SK-N-SH (cell line): ENCODE data around the gene CYP2J2. TPM values are rescaled to one million over a fixed set of nuclear protein-coding genes. Genes with fewer than 3 reads are reported as not detected.
"Not testable (repeated sequence)": the region's sequence is repeated elsewhere in the genome, so short reads cannot be mapped to it uniquely, and the experiment has no call there.

Source experiments
- CTCF ChIA-PET: fragments of 300-600, 350-600 bp; formaldehyde crosslinking; extraction: SDS; loops from one replicate; lab custom pipeline; 2021; lab: Yijun Ruan, JAX
- POLR2A ChIA-PET: fragments of 350-600 bp; sonication (Branson Sonifier 250); formaldehyde crosslinking; extraction: SDS; loops from one replicate; lab custom pipeline; 2020; ENCODE audit warnings: antibody characterized with exemption, inconsistent platforms; lab: Yijun Ruan, JAX
- DNase-seq: peaks from one replicate; pipeline ENCODE4 v3.0.0; 2012
- H2AFZ ChIP-seq: fragments of 200-600 bp; sonication (generic); 2 replicates; pipeline ENCODE4 v1.8.1; 2016; ENCODE audit warnings: antibody characterized with exemption, mild to moderate bottlenecking, low read depth
- H3F3A ChIP-seq: fragments of 200-600 bp; sonication (generic); replicated peaks from 2 replicates; pipeline ENCODE3; 2016; ENCODE audit warnings: antibody characterized with exemption, mild to moderate bottlenecking; ENCODE audit not compliant: insufficient read depth
- H3K27ac ChIP-seq, 2 experiments: fragments of 200-500 bp in 1 of 2; fragments of 200-600 bp in 1 of 2; sonication (Bioruptor generic) in 1 of 2; sonication (generic), shearing (Covaris generic) in 1 of 2; 2 replicates each; pipeline versions ENCODE4 v1.5.1 to v1.6.1; 2014 to 2016; ENCODE audit warnings: low read depth in 2 of 2, inconsistent platforms in 1 of 2, low read length in 1 of 2, mild to moderate bottlenecking in 1 of 2, mixed read lengths in 1 of 2
- H3K27me3 ChIP-seq: fragments of 200-600 bp; sonication (generic), shearing (Covaris generic); 2 replicates; pipeline ENCODE4 v1.6.1; 2016; ENCODE audit warnings: mixed run types; ENCODE audit not compliant: insufficient read depth
- H3K36me3 ChIP-seq, 2 experiments: fragments of 200-500 bp in 1 of 2; fragments of 200-600 bp in 1 of 2; sonication (Bioruptor generic) in 1 of 2; sonication (generic) in 1 of 2; replicated peaks in 1 of 2; 2 replicates each; pipeline versions ENCODE3 to v1.5.1; 2014 to 2016; ENCODE audit warnings: low read length in 1 of 2, mild to moderate bottlenecking in 1 of 2; ENCODE audit not compliant: insufficient read depth in 2 of 2, control insufficient read depth in 1 of 2
- H3K4me1 ChIP-seq, 2 experiments: fragments of 200-500 bp in 1 of 2; fragments of 200-600 bp in 1 of 2; sonication (Bioruptor generic) in 1 of 2; sonication (generic), shearing (Covaris generic) in 1 of 2; 2 replicates each; pipeline versions ENCODE4 v1.5.1 to v1.6.1; 2014 to 2016; ENCODE audit warnings: low read depth in 1 of 2, low read length in 1 of 2, mixed run types in 1 of 2; ENCODE audit not compliant: insufficient read depth in 2 of 2, control insufficient read depth in 1 of 2
- H3K4me2 ChIP-seq: fragments of 200-600 bp; sonication (generic), shearing (Covaris generic); 2 replicates; pipeline ENCODE4 v1.6.1; 2017; ENCODE audit warnings: mixed run types
- H3K4me3 ChIP-seq, 2 experiments: fragments of 200-500 bp in 1 of 2; fragments of 200-600 bp in 1 of 2; sonication (Bioruptor generic) in 1 of 2; sonication (generic), shearing (Covaris generic) in 1 of 2; 2 replicates each; pipeline versions ENCODE4 v1.5.1 to v1.8.1; 2014 to 2016; ENCODE audit warnings: low read depth in 2 of 2, inconsistent platforms in 1 of 2, low read length in 1 of 2, mild to moderate bottlenecking in 1 of 2, mixed read lengths in 1 of 2, moderate library complexity in 1 of 2
- H3K79me2 ChIP-seq: fragments of 200-600 bp; sonication (generic); 2 replicates; pipeline ENCODE4 v1.8.1; 2017; ENCODE audit warnings: mild to moderate bottlenecking; ENCODE audit not compliant: insufficient read depth
- H3K9ac ChIP-seq: fragments of 200-600 bp; sonication (generic); 2 replicates; pipeline ENCODE4 v1.6.1; 2017; ENCODE audit warnings: mixed run types
- H3K9me2 ChIP-seq: fragments of 200-600 bp; sonication (generic); 2 replicates; pipeline ENCODE4 v1.6.1; 2017; ENCODE audit warnings: mixed run types
- H3K9me3 ChIP-seq: fragments of 200-600 bp; sonication (generic); 2 replicates; pipeline ENCODE4 v1.6.1; 2017; ENCODE audit warnings: mixed run types, mild to moderate bottlenecking, moderate library complexity
- H4K20me1 ChIP-seq: fragments of 200-600 bp; sonication (generic); 2 replicates; pipeline ENCODE4 v1.6.1; 2017; ENCODE audit warnings: mild to moderate bottlenecking, mixed run types; ENCODE audit not compliant: insufficient read depth
- CHD2 ChIP-seq: fragments of 150-350 bp; IDR thresholded peaks from 2 replicates; pipeline ENCODE4 v1.6.1; 2018; ENCODE audit warnings: low read length; ENCODE audit not compliant: partially characterized antibody
- ELF1 ChIP-seq: IDR thresholded peaks from 2 replicates; pipeline ENCODE4 v1.4.0; 2012
- GABPA ChIP-seq: IDR thresholded peaks from 2 replicates; pipeline ENCODE4 v1.4.0; 2012; ENCODE audit warnings: low read depth, mild to moderate bottlenecking
- MAX ChIP-seq: IDR thresholded peaks from 2 replicates; pipeline ENCODE4 v1.4.0; 2012; ENCODE audit warnings: low read depth
- MEF2A ChIP-seq: IDR thresholded peaks from 2 replicates; pipeline ENCODE4 v1.4.0; 2012; ENCODE audit warnings: low read depth, borderline replicate concordance
- NRF1 ChIP-seq: IDR thresholded peaks from 2 replicates; pipeline ENCODE4 v1.6.1; 2012; ENCODE audit warnings: low read depth, mild to moderate bottlenecking, low read length
- POLR2AphosphoS5 ChIP-seq: IDR thresholded peaks from 2 replicates; pipeline ENCODE4 v1.6.1; 2012; ENCODE audit warnings: low read depth, low read length
- SIN3A ChIP-seq: IDR thresholded peaks from 2 replicates; pipeline ENCODE4 v1.6.1; 2012; ENCODE audit warnings: low read depth, mild to moderate bottlenecking, low read length, moderate library complexity, borderline replicate concordance
- SMC3 ChIP-seq: IDR thresholded peaks from 2 replicates; pipeline ENCODE4 v1.6.1; 2012; ENCODE audit warnings: low read depth, low read length, improper control_type of control experiment
- WGBS: methylation state at CpG from one replicate; pipeline ENCODE4 v1.1.6; 2017; ENCODE audit warnings: low lambda C conversion rate; 5-methylcytosine and 5-hydroxymethylcytosine counted together
- polyA plus RNA-seq, 3 experiments: library from polyadenylated mRNA; depleted of rRNA; stranded (reverse); fragments of >200 nt; gene quantifications; 2 replicates each; pipeline ENCODE4 v1.2.3, GENCODE V29; 2012
- TF ChIP-seq, protein P1 (sequence below): IDR thresholded peaks from 2 replicates; pipeline ENCODE4 v1.4.0; 2012; ENCODE audit warnings: low read depth, borderline replicate concordance
- TF ChIP-seq, protein P2 (sequence below): IDR thresholded peaks from 2 replicates; pipeline ENCODE4 v1.6.1; 2012; ENCODE audit warnings: mild to moderate bottlenecking, low read depth, low read length, moderate library complexity

Gene CYP2J2
- polyA plus RNA-seq, 1 of the 3 experiments (the other 2 are of a cell fraction) = 1.2 TPM

DNA sequence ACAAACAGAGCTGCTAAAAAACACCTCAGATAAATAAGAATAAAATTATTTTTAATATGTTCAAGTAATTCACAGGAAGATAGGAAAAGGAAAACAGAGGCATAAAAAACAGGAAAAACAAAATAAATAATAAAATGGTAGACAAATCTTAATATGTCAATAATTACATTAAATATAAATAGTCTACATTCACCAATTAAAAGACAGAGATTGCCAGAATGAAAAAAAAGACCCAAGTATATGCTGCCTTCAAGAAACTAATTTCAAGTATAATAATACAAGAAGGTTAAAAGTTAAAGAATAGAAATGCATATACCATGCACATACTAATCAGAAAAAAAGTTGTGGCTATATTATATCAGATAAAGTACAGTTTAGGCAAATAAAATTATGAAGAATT, 1.9 kb downstream of the CYP2J2 start:
- Histone ChIP-seq H3K36me3 (no peaks in the 10 kb centered on the region), H3K79me2 (no peaks in the 10 kb centered on the region), H3K27me3 (0 out of 2 replicates have a peak, but pooled peaks cover 6% of the 10 kb centered on the region), H3K4me2 (no peak overlapping the region), H3K4me3 (no peak overlapping the region), H4K20me1 (no peaks in the 10 kb centered on the region), H3K4me1 (peaks cover 0 to 2% of the 10 kb centered on the region in 2 experiments; a peak in 1 of 4 replicates), H3K9me2 (no peaks in the 10 kb centered on the region), H2AFZ (no peak overlapping the region), H3K27ac (no peak overlapping the region), H3K9me3 (peaks cover 9% of the 10 kb centered on the region; the same call in 1 of the 2 replicates), H3K9ac (no peak overlapping the region), H3F3A (no peaks in the 10 kb centered on the region)
- DNase-seq = no peak
- TF ChIP-seq CHD2 (no peak), MAX (no peak), SMC3 (no peak), MEF2A (no peak)
- TF ChIP-seq, protein P1, sequence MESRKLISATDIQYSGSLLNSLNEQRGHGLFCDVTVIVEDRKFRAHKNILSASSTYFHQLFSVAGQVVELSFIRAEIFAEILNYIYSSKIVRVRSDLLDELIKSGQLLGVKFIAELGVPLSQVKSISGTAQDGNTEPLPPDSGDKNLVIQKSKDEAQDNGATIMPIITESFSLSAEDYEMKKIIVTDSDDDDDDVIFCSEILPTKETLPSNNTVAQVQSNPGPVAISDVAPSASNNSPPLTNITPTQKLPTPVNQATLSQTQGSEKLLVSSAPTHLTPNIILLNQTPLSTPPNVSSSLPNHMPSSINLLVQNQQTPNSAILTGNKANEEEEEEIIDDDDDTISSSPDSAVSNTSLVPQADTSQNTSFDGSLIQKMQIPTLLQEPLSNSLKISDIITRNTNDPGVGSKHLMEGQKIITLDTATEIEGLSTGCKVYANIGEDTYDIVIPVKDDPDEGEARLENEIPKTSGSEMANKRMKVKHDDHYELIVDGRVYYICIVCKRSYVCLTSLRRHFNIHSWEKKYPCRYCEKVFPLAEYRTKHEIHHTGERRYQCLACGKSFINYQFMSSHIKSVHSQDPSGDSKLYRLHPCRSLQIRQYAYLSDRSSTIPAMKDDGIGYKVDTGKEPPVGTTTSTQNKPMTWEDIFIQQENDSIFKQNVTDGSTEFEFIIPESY = no peak
- ChIA-PET CTCF (interaction anchor here (2.9 kb wide), 1 partner anchor 23 kb away, joined by 9 read pairs; no protein-coding TSS in a partner anchor), POLR2A (no interaction called here)

- H3K9ac ChIP-seq = not testable (repeated sequence)
Measured at GRCh38 chr1:59921258-59921899, 5.2 kb downstream of the CYP2J2 start.

DNA sequence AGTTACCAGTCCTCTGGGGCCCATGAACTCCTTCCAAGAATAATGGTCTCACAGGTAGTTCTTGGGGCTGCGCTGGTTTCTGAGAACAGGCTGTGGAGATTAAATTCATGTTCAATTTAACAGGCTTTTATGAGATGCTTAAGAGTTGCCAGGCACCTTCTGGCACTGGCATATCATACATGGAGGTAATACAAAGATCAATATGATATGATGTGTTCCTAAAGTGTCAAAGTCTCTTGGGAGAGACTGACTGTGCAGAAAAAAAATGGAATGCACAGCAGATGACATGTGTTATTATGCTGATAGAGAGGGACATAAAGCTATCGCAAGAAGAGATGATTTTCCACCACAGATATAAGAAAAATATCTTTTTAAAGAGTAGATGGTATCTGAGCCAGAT, 6.8 kb downstream of the CYP2J2 start:
- WGBS = 58% methylated on average over 2 of the region's 2 CpGs
- CTCF ChIA-PET = interaction anchor here (0.8 kb wide), 1 partner anchor 27 kb away, joined by 3 read pairs; no protein-coding TSS in a partner anchor
- no peak overlapping the region for H3K27ac ChIP-seq

More at GRCh38 chr1:59921258-59921899, 5.2 kb downstream of the CYP2J2 start:
- CTCF ChIA-PET = interaction anchor here (2.0 kb wide), 1 partner anchor 11 kb away, joined by 5 read pairs; no protein-coding TSS in a partner anchor
- H4K20me1 ChIP-seq, H3K79me2 ChIP-seq, H3K9me3 ChIP-seq, DNase-seq, H3K27me3 ChIP-seq, H3K4me1 ChIP-seq, H3K27ac ChIP-seq, H3K9me2 ChIP-seq, H3K4me2 ChIP-seq, H2AFZ ChIP-seq, H3K36me3 ChIP-seq, H3K4me3 ChIP-seq, POLR2A ChIA-PET, H3F3A ChIP-seq: not testable (repeated sequence)
- 69% methylated on average over 6 of the region's 6 CpGs for WGBS

More for the DNA sequence above, 6.8 kb downstream of the CYP2J2 start:
- no peak overlapping the region for H2AFZ ChIP-seq
- no peak overlapping the region for H3K9ac ChIP-seq
- no peaks in the 10 kb centered on the region for H4K20me1 ChIP-seq
- H3K9me3 ChIP-seq = peaks cover 7% of the 10 kb centered on the region; the same call in 1 of the 2 replicates
- no peaks in the 10 kb centered on the region for H3K27me3 ChIP-seq
- no peaks in the 10 kb centered on the region for H3K79me2 ChIP-seq
- POLR2A ChIA-PET = no interaction called here
- H3K4me3 ChIP-seq = no peak overlapping the region
- no peak for DNase-seq
- H3K4me2 ChIP-seq = no peak overlapping the region
- no peaks in the 10 kb centered on the region for H3F3A ChIP-seq
- no peaks in the 10 kb centered on the region for H3K9me2 ChIP-seq
- H3K4me1 ChIP-seq = no peaks in the 10 kb centered on the region
- TF ChIP-seq POLR2AphosphoS5 (no peak), NRF1 (no peak), ELF1 (no peak), GABPA (no peak), SIN3A (no peak)
- TF ChIP-seq, protein P1 = no peak
- TF ChIP-seq, protein P2, sequence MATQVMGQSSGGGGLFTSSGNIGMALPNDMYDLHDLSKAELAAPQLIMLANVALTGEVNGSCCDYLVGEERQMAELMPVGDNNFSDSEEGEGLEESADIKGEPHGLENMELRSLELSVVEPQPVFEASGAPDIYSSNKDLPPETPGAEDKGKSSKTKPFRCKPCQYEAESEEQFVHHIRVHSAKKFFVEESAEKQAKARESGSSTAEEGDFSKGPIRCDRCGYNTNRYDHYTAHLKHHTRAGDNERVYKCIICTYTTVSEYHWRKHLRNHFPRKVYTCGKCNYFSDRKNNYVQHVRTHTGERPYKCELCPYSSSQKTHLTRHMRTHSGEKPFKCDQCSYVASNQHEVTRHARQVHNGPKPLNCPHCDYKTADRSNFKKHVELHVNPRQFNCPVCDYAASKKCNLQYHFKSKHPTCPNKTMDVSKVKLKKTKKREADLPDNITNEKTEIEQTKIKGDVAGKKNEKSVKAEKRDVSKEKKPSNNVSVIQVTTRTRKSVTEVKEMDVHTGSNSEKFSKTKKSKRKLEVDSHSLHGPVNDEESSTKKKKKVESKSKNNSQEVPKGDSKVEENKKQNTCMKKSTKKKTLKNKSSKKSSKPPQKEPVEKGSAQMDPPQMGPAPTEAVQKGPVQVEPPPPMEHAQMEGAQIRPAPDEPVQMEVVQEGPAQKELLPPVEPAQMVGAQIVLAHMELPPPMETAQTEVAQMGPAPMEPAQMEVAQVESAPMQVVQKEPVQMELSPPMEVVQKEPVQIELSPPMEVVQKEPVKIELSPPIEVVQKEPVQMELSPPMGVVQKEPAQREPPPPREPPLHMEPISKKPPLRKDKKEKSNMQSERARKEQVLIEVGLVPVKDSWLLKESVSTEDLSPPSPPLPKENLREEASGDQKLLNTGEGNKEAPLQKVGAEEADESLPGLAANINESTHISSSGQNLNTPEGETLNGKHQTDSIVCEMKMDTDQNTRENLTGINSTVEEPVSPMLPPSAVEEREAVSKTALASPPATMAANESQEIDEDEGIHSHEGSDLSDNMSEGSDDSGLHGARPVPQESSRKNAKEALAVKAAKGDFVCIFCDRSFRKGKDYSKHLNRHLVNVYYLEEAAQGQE = no peak
- TF ChIP-seq, all 33 proteins: peak for 0
- no peaks in the 10 kb centered on the region for H3K36me3 ChIP-seq
